DMS 273 (cell line): ENCODE measurements around the gene FAM76A.
"Not testable (repeated sequence)": the region's sequence is repeated elsewhere in the genome, so short reads cannot be mapped to it uniquely, and the experiment has no call there.

Source experiments
- DNase-seq: peaks from one replicate; lab custom pipeline; 2025; ENCODE audit not compliant: unreplicated experiment; lab: John Stamatoyannopoulos, UW

Gene FAM76A

GRCh38 chr1:27774654-27775053 lies 48.9 kb downstream of the FAM76A start:
- DNase-seq = no peak

GRCh38 chr1:27775336-27775735 lies 49.6 kb downstream of the FAM76A start:
- DNase-seq = not testable (repeated sequence)

GRCh38 chr1:27776276-27776675 lies 50.5 kb downstream of the FAM76A start:
- DNase-seq = not testable (repeated sequence)

- DNase-seq = no peak
Observed at GRCh38 chr1:27778056-27778455, 52.3 kb downstream of the FAM76A start.

- no peak for DNase-seq
Observed at GRCh38 chr1:27779122-27779521, 53.4 kb downstream of the FAM76A start.

GRCh38 chr1:27782950-27783349 lies 57.2 kb downstream of the FAM76A start:
- DNase-seq = no peak

GRCh38 chr1:27784700-27785099 lies 58.9 kb downstream of the FAM76A start:
- DNase-seq = no peak

GRCh38 chr1:27785781-27786455 lies 60.2 kb downstream of the FAM76A start:
- DNase-seq = no peak

- peak; percentile 12 for DNase-seq
Observed at GRCh38 chr1:27787895-27788294, 62.1 kb downstream of the FAM76A start.

GRCh38 chr1:27789540-27790041 lies 63.8 kb downstream of the FAM76A start:
- peak; percentile 13 for DNase-seq

GRCh38 chr1:27790270-27790669 lies 64.5 kb downstream of the FAM76A start:
- DNase-seq = not testable (repeated sequence)

- no peak for DNase-seq
Observed at GRCh38 chr1:27795601-27796000, 69.8 kb downstream of the FAM76A start.

- no peak for DNase-seq
Observed at GRCh38 chr1:27804791-27805190, 79.0 kb downstream of the FAM76A start.

- DNase-seq = no peak
Observed at GRCh38 chr1:27806758-27807157, 81.0 kb downstream of the FAM76A start.

- no peak for DNase-seq
Observed at GRCh38 chr1:27807385-27807784, 81.6 kb downstream of the FAM76A start.

- DNase-seq = not testable (repeated sequence)
Observed at GRCh38 chr1:27808131-27808530, 82.4 kb downstream of the FAM76A start.

GRCh38 chr1:27809883-27810282 lies 84.1 kb downstream of the FAM76A start:
- DNase-seq = no peak

GRCh38 chr1:27811741-27812500 lies 86.2 kb downstream of the FAM76A start:
- DNase-seq = no peak
